HepG2 (cell line): ENCODE results near the gene ANTKMT. TPM values are rescaled to one million over a fixed set of nuclear protein-coding genes. Genes with fewer than 3 reads are reported as not detected.

Experiments used
- ATAC-seq: fragments of 200-7000 bp; cut with Tn5 transposase; 3 replicates; pipeline ENCODE4 v1.9.1; 2020; ENCODE audit warnings: mild to moderate bottlenecking, moderate library complexity
- BruUV-seq: library from RNA; stranded (reverse); fragments of 400-500 nt; replicated peaks from 2 replicates; lab custom pipeline; 2021; lab: Mats Ljungman, UMichigan
- CTCF ChIA-PET: fragments of 300-600 bp; formaldehyde crosslinking; extraction: SDS; loops from one replicate; lab custom pipeline; 2021; ENCODE audit warnings: low total read pairs, inconsistent platforms, low intra/inter-chr PET ratio; lab: Yijun Ruan, JAX
- POLR2A ChIA-PET: fragments of 350-600 bp; sonication (Branson Sonifier 250); formaldehyde crosslinking; loops from one replicate; lab custom pipeline; 2020; ENCODE audit warnings: antibody characterized with exemption, inconsistent platforms; lab: Yijun Ruan, JAX
- DNase-seq: peaks from one replicate; pipeline ENCODE4 v3.0.0-alpha.2; 2015; ENCODE audit warnings: low spot score
- FAIRE-seq: peaks from 3 replicates; lab custom pipeline; 2011; peaks lifted over from hg19 to GRCh38; lab: Jason Lieb, UNC
- H2AFZ ChIP-seq: one replicate; pipeline ENCODE4 v1.6.1; 2011; ENCODE audit warnings: low read length, inconsistent platforms
- H3K27ac ChIP-seq: fragments of 300-600 bp; 3 replicates; pipeline ENCODE4 v1.8.0; 2011; ENCODE audit warnings: mixed run types, mild to moderate bottlenecking, mixed read lengths, low read length, inconsistent platforms; ENCODE audit not compliant: insufficient read depth; ENCODE audit errors: extremely low read length
- H3K27me3 ChIP-seq, 2 experiments: fragments of 200-600 bp in 1 of 2; 2 replicates in 1 of 2; 3 replicates in 1 of 2; pipeline versions ENCODE4 v1.6.0 to v1.8.0; 2011; ENCODE audit warnings: low read length in 2 of 2, mild to moderate bottlenecking in 2 of 2, moderate library complexity in 2 of 2, inconsistent platforms in 1 of 2; ENCODE audit not compliant: insufficient read depth in 2 of 2, control insufficient read depth in 1 of 2
- H3K36me3 ChIP-seq, 2 experiments: fragments of 200-600 bp in 1 of 2; replicated peaks in 1 of 2; 2 replicates in 1 of 2; 3 replicates in 1 of 2; pipeline versions ENCODE4 v1.5.1 to v1.8.0; 2011; ENCODE audit warnings: low read length in 2 of 2, inconsistent platforms in 1 of 2; ENCODE audit not compliant: insufficient read depth in 2 of 2, control insufficient read depth in 1 of 2
- H3K4me1 ChIP-seq: 2 replicates; pipeline ENCODE4 v1.5.1; 2012; ENCODE audit warnings: low read length, inconsistent platforms; ENCODE audit not compliant: insufficient read depth
- H3K4me2 ChIP-seq: 2 replicates; pipeline ENCODE4 v1.6.0; 2011; ENCODE audit warnings: low read depth, low read length, inconsistent platforms
- H3K4me3 ChIP-seq, 3 experiments: fragments of 200-600 bp in 1 of 3; sonication (generic), shearing (Covaris generic) in 1 of 3; replicated peaks in 1 of 3; 2 replicates each; pipeline ENCODE4 v1.5.1; 2011 to 2016; ENCODE audit warnings: low read length in 3 of 3, inconsistent platforms in 2 of 3, low read depth in 2 of 3, mild to moderate bottlenecking in 2 of 3, control low read depth in 1 of 3, mixed read lengths in 1 of 3; ENCODE audit not compliant: insufficient read depth in 1 of 3
- H3K79me2 ChIP-seq: one replicate; pipeline ENCODE4 v1.6.1; 2011; ENCODE audit warnings: low read length, inconsistent platforms; ENCODE audit not compliant: insufficient read depth
- H3K9ac ChIP-seq: 2 replicates; pipeline ENCODE4 v1.6.0; 2011; ENCODE audit warnings: mild to moderate bottlenecking, low read depth, low read length, inconsistent platforms; ENCODE audit not compliant: insufficient read depth
- H3K9me3 ChIP-seq: 2 replicates; pipeline ENCODE4 v1.5.1; 2012; ENCODE audit warnings: mild to moderate bottlenecking, low read length
- H4K20me1 ChIP-seq: 2 replicates; pipeline ENCODE4 v1.6.0; 2011; ENCODE audit warnings: inconsistent platforms, mild to moderate bottlenecking, low read length, moderate library complexity; ENCODE audit not compliant: insufficient read depth
- AGO1 ChIP-seq: fragments of 200-400 bp; formaldehyde crosslinking; IDR thresholded peaks from 2 replicates; pipeline ENCODE4 v1.6.1; 2017; ENCODE audit warnings: mild to moderate bottlenecking, low read depth, low read length, moderate library complexity; ENCODE audit not compliant: poor library complexity, severe bottlenecking
- AGO2 ChIP-seq: fragments of 200-400 bp; formaldehyde crosslinking; optimal IDR thresholded peaks from 2 replicates; pipeline ENCODE3; 2017; ENCODE audit warnings: mild to moderate bottlenecking, low read depth, low read length, moderate library complexity
- HCFC1 ChIP-seq: fragments of 150-350 bp; IDR thresholded peaks from 2 replicates; pipeline ENCODE4 v1.6.1; 2014; ENCODE audit warnings: low read depth, low read length
- NFYB ChIP-seq: sonication (generic); formaldehyde crosslinking; IDR thresholded peaks from 2 replicates; pipeline ENCODE4 v1.4.0; 2020; ENCODE audit warnings: missing genetic modification reagents
- POLR2G ChIP-seq: fragments of 200-400 bp; formaldehyde crosslinking; IDR thresholded peaks from 2 replicates; pipeline ENCODE4 v1.6.1; 2018; ENCODE audit warnings: mild to moderate bottlenecking, low read depth, low read length, moderate library complexity
- RBFOX2 ChIP-seq: fragments of 200-400 bp; formaldehyde crosslinking; IDR thresholded peaks from 2 replicates; pipeline ENCODE4 v1.6.1; 2017; ENCODE audit warnings: low read depth, mild to moderate bottlenecking, low read length
- REPIN1 ChIP-seq: sonication (generic); formaldehyde crosslinking; IDR thresholded peaks from 2 replicates; pipeline ENCODE4 v1.8.0; 2022; ENCODE audit warnings: missing genetic modification reagents, low read depth, mild to moderate bottlenecking, borderline replicate concordance
- SRSF9 ChIP-seq: fragments of 200-400 bp; formaldehyde crosslinking; IDR thresholded peaks from 2 replicates; pipeline ENCODE4 v1.6.1; 2018; ENCODE audit warnings: borderline replicate concordance, mild to moderate bottlenecking, low read depth, low read length; ENCODE audit not compliant: insufficient read depth, poor library complexity, severe bottlenecking
- ZNF484 ChIP-seq: sonication (generic); formaldehyde crosslinking; IDR thresholded peaks from 2 replicates; pipeline ENCODE4 v1.5.1; 2020; ENCODE audit warnings: mild to moderate bottlenecking, low read depth, missing genetic modification reagents, borderline replicate concordance
- WGBS: methylation state at CpG from one replicate; pipeline ENCODE4 v1.1.6; 2017; ENCODE audit warnings: low lambda C conversion rate; 5-methylcytosine and 5-hydroxymethylcytosine counted together
- in situ Hi-C: cut with HindIII; loops from 2 replicates; pipeline ENCODE4 v1.10.0; 2017; ENCODE audit warnings: low pct_unique_long_range_greater_than_20kb; ENCODE audit not compliant: extremely low pct_ligation_motif_present
- intact Hi-C: fragments of 100-400 bp; cut with micrococcal nuclease; formaldehyde crosslinking; loops from one replicate; pipeline ENCODE4 v1.10.0; 2022; ENCODE audit not compliant: unreplicated experiment
- polyA plus RNA-seq, 8 experiments: library from polyadenylated mRNA; depleted of rRNA in 3 of 8; stranded (reverse) in 7 of 8; unstranded in 1 of 8; fragments of >200 nt; fragmentation: Illumina TruSeq in 4 of 8; extraction: Trizol in 4 of 8; gene quantifications; 2 replicates each; pipeline versions ENCODE4 v1.2.1 to v1.2.3, GENCODE V29; 2011 to 2016; ENCODE audit warnings: low read depth in 4 of 8, missing spikeins in 1 of 8, mixed read lengths in 1 of 8; ENCODE audit not compliant: insufficient read depth in 1 of 8
- total RNA-seq, 5 experiments: library from RNA; depleted of rRNA; stranded (reverse); fragments of >200 nt; fragmentation: Illumina TruSeq; extraction: Trizol; gene quantifications; 2 replicates each; pipeline ENCODE4 v1.2.3, GENCODE V29; 2016; ENCODE audit warnings: low read depth in 1 of 5
- TF ChIP-seq, protein P1 (sequence below): sonication (generic); formaldehyde crosslinking; IDR thresholded peaks from 2 replicates; pipeline ENCODE4 v1.9.0; 2022; ENCODE audit warnings: missing genetic modification reagents, mild to moderate bottlenecking, borderline replicate concordance

The ANTKMT gene
- total and polyA plus RNA-seq, 2 of the 13 experiments (the other 11 are each of a cell fraction or from before 2014, with no cell fraction given), result 7.5 to 47.8 TPM

DNA sequence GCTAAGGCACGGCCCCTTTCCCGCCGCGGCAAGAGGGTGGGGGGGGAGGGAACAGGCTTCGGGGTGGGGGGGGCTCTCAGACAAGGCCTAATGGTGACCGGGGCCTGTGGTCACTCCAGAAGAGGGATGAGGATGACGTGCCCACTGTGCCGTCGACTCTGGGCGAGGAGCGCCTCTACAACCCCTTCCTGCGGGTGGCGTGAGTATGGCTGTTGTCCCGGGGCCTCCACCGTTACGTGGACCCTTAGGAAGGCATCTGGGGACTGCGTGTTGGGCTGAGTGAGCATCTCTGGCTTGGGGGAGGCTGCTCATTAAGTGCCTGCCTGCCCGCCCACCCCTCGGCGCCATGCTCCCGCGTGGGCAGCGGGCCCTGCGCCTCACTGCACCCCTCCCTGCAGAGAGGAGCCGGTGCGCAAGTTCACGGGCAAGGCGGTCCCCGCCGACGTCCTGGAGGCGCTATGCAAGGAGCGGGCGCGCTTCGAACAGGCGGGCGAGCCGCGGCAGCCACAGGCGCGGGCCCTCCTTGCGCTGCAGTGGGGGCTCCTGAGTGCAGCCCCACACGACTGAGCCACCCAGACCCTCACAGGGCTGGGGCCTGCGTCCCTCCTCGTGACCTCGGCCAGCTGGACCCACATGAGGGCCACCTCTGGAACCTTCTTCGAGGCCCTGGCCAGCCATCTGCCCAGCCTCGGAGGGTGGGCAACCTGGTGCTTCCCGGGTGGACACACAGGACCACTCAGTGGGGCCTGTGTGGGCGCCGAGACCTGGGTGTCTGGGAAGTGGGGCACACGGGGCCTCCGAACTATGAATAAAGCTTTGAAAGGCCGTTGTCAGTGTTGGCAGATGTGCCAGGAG lies 8.2 kb downstream of the ANTKMT start:
- H2AFZ ChIP-seq, result no peak overlapping the region
- TF ChIP-seq REPIN1 (CRISPR knock-in tag) (no peak), NFYB (CRISPR knock-in tag) (no peak), ZNF484 (no peak), HCFC1 (no peak), POLR2G (0 out of 2 replicates have a peak, but pooled peaks have one; percentile 32), SRSF9 (no peak), AGO2 (peak; percentile 85), AGO1 (peak; percentile 51), RBFOX2 (peak; percentile 18; the same call in 1 of the 2 replicates)
- TF ChIP-seq, protein P1, sequence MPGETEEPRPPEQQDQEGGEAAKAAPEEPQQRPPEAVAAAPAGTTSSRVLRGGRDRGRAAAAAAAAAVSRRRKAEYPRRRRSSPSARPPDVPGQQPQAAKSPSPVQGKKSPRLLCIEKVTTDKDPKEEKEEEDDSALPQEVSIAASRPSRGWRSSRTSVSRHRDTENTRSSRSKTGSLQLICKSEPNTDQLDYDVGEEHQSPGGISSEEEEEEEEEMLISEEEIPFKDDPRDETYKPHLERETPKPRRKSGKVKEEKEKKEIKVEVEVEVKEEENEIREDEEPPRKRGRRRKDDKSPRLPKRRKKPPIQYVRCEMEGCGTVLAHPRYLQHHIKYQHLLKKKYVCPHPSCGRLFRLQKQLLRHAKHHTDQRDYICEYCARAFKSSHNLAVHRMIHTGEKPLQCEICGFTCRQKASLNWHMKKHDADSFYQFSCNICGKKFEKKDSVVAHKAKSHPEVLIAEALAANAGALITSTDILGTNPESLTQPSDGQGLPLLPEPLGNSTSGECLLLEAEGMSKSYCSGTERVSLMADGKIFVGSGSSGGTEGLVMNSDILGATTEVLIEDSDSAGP (CRISPR knock-in tag), result no peak
- 97% methylated on average over 29 of the region's 55 CpGs for WGBS
- H3K9me3 ChIP-seq, result no peaks in the 10 kb centered on the region
- no peak for DNase-seq
- in situ Hi-C loops (no loop called here), intact Hi-C loops (no loop called here)
- H3K9ac ChIP-seq, result no peak overlapping the region
- no TSS peak for BruUV-seq
- H4K20me1 ChIP-seq, result 0 out of 2 replicates have a peak, but pooled peaks cover 2% of the 10 kb centered on the region
- no peak overlapping the region for H3K27ac ChIP-seq
- H3K79me2 ChIP-seq, result no peaks in the 10 kb centered on the region
- H3K4me2 ChIP-seq, result no peak overlapping the region
- ChIA-PET POLR2A (interaction anchor here (1.3 to 2.0 kb wide), 3 partner anchors 8 to 13 kb away, joined by 4 to 7 read pairs (median 7); partner anchors contain the start of genes ANTKMT and CIAO3), CTCF (no interaction called here)
- no peak for ATAC-seq
- H3K27me3 ChIP-seq, result peaks cover 0 to 3% of the 10 kb centered on the region in 2 experiments; a peak in 1 of 5 replicates
- FAIRE-seq, result no peak
- no peak overlapping the region for H3K4me3 ChIP-seq
- peaks cover 3 to 8% of the 10 kb centered on the region in 2 experiments; a peak in 2 of 5 replicates for H3K36me3 ChIP-seq
- H3K4me1 ChIP-seq, result peaks cover 11% of the 10 kb centered on the region
